ENCODE measurements around the gene DENND10. TPM values are rescaled to one million over a fixed set of nuclear protein-coding genes. Genes with fewer than 3 reads are reported as not detected.
A peak's percentile ranks its signal among the peaks of the same experiment; 100 is the strongest.
"Not testable (repeated sequence)": the region's sequence is repeated elsewhere in the genome, so short reads cannot be mapped to it uniquely, and the experiment has no call there.

DENND10 gene
- total RNA-seq, 4 donors from 2014 or later, result 25.7 to 59.5 (median 43.7) TPM

DNA sequence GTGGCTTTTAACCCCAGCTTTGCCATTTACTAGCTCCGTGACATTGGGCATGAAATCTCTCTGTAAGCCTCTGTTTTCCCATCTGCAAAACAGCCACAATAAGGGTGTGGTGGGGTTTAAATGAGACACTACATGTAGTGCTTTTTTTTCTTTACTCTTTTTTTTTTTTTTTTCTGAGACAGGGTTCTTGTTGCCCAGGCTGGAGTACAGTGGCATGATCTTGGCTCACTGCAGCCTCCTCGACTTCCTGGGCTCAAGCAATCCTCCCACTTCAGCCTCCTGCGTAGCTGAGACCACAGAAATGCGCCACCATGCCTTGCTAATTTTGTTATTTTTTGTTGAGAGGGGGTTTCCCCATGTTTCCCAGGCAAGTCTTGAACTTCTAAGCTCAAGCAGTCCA lies 8.3 kb upstream of the DENND10 start:
- intact Hi-C loops (cut with DNase I; ENCODE audit: low total_unique reads) (no loop called here), in situ Hi-C loops (cut with MboI; ENCODE audit: low sequenced_read_pairs in 4 of 4) (no loop called here)
- Histone ChIP-seq H3K4me3 (no peak overlapping the region), H3K9me3 (no peaks in the 10 kb centered on the region), H3K27ac (no peak overlapping the region), H3K36me3 (no peaks in the 10 kb centered on the region), H3K27me3 (no peaks in the 10 kb centered on the region), H3K4me1 (no peaks in the 10 kb centered on the region)
- ATAC-seq (no peak), DNase-seq (no peak)
- TF ChIP-seq, protein P1, sequence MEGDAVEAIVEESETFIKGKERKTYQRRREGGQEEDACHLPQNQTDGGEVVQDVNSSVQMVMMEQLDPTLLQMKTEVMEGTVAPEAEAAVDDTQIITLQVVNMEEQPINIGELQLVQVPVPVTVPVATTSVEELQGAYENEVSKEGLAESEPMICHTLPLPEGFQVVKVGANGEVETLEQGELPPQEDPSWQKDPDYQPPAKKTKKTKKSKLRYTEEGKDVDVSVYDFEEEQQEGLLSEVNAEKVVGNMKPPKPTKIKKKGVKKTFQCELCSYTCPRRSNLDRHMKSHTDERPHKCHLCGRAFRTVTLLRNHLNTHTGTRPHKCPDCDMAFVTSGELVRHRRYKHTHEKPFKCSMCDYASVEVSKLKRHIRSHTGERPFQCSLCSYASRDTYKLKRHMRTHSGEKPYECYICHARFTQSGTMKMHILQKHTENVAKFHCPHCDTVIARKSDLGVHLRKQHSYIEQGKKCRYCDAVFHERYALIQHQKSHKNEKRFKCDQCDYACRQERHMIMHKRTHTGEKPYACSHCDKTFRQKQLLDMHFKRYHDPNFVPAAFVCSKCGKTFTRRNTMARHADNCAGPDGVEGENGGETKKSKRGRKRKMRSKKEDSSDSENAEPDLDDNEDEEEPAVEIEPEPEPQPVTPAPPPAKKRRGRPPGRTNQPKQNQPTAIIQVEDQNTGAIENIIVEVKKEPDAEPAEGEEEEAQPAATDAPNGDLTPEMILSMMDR (IDR thresholded peaks at IDR 0.05 in 4 of 5, conservative IDR thresholded peaks at IDR 0.05 in 1 of 5), result no peak
- no peak for TF ChIP-seq POLR2A (IDR thresholded peaks at IDR 0.05)

DNA sequence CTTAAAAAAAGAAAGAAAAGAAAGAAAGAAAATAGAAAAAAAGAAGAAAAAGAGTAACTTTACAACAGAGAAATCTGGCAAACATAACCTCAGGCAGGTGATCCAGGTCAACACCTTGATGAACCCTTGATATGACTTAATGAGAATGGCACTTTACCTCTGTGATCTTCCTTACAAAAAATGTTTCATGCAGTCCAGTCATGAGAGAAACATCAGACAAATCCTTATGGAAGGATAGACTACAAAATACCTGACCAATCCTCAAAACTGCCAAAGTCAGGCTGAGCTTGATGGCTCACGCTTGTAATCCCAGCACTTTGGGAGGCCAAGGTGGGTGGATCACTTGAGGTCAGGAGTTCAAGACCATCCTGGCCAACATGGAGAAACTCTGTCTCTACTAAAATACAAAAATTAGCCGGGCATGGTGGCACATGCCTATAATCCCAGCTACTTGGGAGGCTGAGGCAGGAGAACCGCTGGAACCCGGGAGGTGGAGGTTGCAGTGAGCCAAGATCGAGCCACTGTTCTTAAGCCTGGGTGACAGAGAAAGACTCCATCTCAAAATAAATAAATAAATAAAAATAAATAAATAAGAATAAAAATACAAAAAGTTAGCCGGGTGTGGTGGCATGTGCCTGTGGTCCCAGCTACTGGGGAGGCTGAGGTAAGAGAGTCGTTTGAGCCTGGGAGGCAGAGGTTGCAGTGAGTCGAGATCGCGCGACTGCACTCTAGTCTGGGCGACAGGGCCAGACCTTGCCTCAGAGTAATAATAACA lies 7.1 kb upstream of the DENND10 start:
- intact Hi-C loops (cut with DNase I; ENCODE audit: low total_unique reads); H3K27ac ChIP-seq; H3K27me3 ChIP-seq; H3K4me3 ChIP-seq; H3K4me1 ChIP-seq; ATAC-seq; H3K9me3 ChIP-seq; H3K36me3 ChIP-seq; in situ Hi-C loops (cut with MboI; ENCODE audit: low sequenced_read_pairs in 4 of 4); DNase-seq: not testable (repeated sequence)

DNA sequence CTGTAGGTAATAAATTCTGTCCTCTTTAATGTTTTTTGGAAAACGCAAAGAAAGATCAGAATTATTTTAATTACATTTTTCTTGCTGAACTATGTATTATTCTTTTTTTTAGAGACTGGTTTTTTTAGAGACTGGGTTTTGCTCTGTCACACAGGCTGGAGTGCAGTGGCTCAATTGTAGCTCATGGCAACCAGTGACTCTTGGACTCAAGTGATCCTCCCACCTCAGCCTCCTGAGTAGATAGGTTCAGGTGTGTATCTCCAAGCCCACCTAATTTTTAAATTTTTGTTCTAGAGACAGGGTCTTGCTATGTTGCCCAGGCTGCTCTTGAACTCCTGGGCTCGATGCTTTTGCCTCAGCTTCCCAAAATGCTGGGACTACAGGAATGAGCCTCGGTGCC lies 5.3 kb upstream of the DENND10 start:
- intact Hi-C loops (cut with DNase I; ENCODE audit: low total_unique reads), result no loop called here
- TF ChIP-seq POLR2A (IDR thresholded peaks at IDR 0.05), result no peak
- TF ChIP-seq, protein P1 (IDR thresholded peaks at IDR 0.05 in 4 of 5, conservative IDR thresholded peaks at IDR 0.05 in 1 of 5), result no peak
- in situ Hi-C loops (cut with MboI; ENCODE audit: low sequenced_read_pairs in 4 of 4), result no loop called here
- ATAC-seq, result no peak
- Histone ChIP-seq H3K4me1 (no peaks in the 10 kb centered on the region), H3K27ac (no peak overlapping the region), H3K27me3 (no peaks in the 10 kb centered on the region), H3K36me3 (no peaks in the 10 kb centered on the region), H3K9me3 (no peaks in the 10 kb centered on the region), H3K4me3 (no peak overlapping the region)
- DNase-seq, result no peak

DNA sequence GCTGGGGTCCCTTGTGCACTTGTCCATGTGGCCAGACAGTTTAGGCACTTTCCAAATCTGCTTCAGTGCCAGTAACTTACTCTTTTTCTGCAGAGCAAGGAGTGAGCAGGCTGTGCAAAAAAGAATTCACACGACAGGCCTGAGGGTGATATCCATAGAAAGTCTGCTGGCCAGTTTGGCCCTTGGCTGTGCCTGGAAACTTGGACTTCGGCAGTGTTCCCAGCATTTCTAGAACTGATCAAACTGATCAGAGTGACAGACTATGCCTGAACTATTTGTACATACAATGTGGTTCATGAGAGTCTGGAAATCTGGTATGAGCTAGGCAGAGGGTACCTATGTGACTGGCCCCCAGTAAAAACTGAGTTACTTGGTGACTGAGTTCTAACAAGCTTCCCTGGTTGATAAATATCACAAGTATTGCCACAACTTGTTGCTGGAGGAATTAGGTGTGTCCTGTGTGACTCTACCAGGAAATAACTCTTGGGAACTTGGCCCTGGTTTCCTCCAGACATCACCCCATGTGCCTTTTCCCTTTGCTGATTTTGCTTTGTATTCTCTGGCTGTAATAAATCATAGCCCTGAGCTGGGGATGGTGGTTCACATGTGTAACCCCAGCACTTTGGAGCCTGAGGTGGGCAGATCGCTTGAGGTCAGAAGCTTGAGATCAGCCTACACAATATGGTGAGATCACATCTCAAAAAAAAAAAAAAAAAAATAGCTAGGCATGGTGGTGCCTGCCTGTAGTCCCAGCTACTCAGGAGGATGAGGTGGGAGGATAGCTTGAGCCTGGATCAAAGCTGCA lies 3.3 kb upstream of the DENND10 start:
- H3K27ac ChIP-seq, result peak overlapping the region; percentile 14 to 51 (median 30)
- H3K9me3 ChIP-seq, result no peaks in the 10 kb centered on the region
- intact Hi-C loops (cut with DNase I; ENCODE audit: low total_unique reads), result no loop called here
- ATAC-seq (no peak), DNase-seq (no peak)
- no peak overlapping the region for H3K4me3 ChIP-seq
- H3K4me1 ChIP-seq, result peaks cover 8% of the 10 kb centered on the region in 2 donors
- H3K36me3 ChIP-seq, result no peaks in the 10 kb centered on the region
- TF ChIP-seq, protein P1 (IDR thresholded peaks at IDR 0.05 in 4 of 5, conservative IDR thresholded peaks at IDR 0.05 in 1 of 5), result no peak
- TF ChIP-seq POLR2A (IDR thresholded peaks at IDR 0.05), result no peak
- no peaks in the 10 kb centered on the region for H3K27me3 ChIP-seq
- in situ Hi-C loops (cut with MboI; ENCODE audit: low sequenced_read_pairs in 4 of 4), result no loop called here

DNA sequence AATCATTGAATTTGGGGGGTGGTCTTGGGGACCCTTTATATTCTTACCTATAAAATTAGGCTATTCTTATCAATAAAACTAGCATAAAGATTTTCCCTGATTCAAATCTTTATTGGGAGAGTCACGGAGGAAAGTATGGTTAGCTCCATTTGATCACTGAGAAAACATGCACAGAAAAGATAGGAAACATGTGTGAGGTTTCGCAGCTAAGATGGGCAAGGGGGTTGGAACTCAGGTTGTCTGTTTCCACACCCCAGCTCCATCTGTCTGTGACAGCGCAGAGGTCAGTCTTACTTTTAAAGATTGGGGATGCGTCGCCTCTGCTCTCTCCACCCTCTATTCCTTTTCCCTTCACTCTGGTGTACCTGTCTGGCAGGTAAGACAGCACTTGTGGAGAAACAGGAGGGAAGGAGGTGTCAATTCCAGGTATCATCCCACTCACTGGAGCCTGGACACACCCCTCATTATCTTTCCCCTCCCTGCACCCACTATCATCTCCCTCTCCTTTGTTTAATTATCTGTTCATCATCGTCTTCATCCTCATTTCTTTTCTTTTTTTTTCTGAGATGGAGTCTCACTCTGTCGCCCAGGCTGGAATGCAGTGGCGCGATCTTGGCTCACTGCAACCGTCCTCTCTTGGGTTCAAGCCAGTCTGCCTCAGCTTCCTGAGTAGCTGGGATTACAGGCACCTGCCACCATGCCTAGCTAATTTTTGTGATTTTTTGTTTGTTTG lies 2.4 kb upstream of the DENND10 start:
- intact Hi-C loops (cut with DNase I; ENCODE audit: low total_unique reads) (no loop called here), in situ Hi-C loops (cut with MboI; ENCODE audit: low sequenced_read_pairs in 4 of 4) (no loop called here)
- peak overlapping the region in 3 of 4 donors; percentile 21 to 51 (median 39) for H3K27ac ChIP-seq
- no peaks in the 10 kb centered on the region for H3K36me3 ChIP-seq
- H3K27me3 ChIP-seq, result no peaks in the 10 kb centered on the region
- TF ChIP-seq, protein P1 (IDR thresholded peaks at IDR 0.05 in 4 of 5, conservative IDR thresholded peaks at IDR 0.05 in 1 of 5), result no peak
- no peak for TF ChIP-seq POLR2A (IDR thresholded peaks at IDR 0.05)
- peak overlapping the region in 2 of 4 donors; percentile 31 to 32 for H3K4me3 ChIP-seq
- peaks cover 8% of the 10 kb centered on the region in 2 donors for H3K4me1 ChIP-seq
- ATAC-seq, result no peak
- H3K9me3 ChIP-seq, result no peaks in the 10 kb centered on the region
- no peak for DNase-seq

Measured in gastrocnemius medialis (tissue), 4 donors.